NCI-H1436 treated with DMSO at 0.1 percent for 48 hours (cell line): ENCODE results near the gene SULT1B1.

Source experiments
- DNase-seq: peaks from one replicate; lab custom pipeline; 2025; lab: John Stamatoyannopoulos, UW

Gene SULT1B1

GRCh38 chr4:69697536-69698242, 62.7 kb downstream of the SULT1B1 start:
- DNase-seq, result no peak

- DNase-seq, result no peak
These were observed 70.8 kb downstream of the SULT1B1 start for GRCh38 chr4:69689599-69689998.

- peak; percentile 32 for DNase-seq
These were observed 75.6 kb downstream of the SULT1B1 start for GRCh38 chr4:69684804-69685203.
